K562 (cell line): Measurements from ENCODE around the gene ZBED4. TPM values are rescaled to one million over a fixed set of nuclear protein-coding genes. Genes with fewer than 3 reads are reported as not detected.

Experiments used
- EHMT2 ChIP-seq: fragments of 450-650 bp; IDR thresholded peaks from 2 replicates; pipeline ENCODE4 v1.6.1; 2018; ENCODE audit warnings: antibody characterized with exemption
- ELF1 ChIP-seq: fragments of 200-800 bp; sonication (Bioruptor generic); IDR thresholded peaks from 2 replicates; pipeline ENCODE4 v1.6.1; 2016; ENCODE audit warnings: missing genetic modification characterization, missing compliant biosample characterization
- KAT8 ChIP-seq: fragments of 450-650 bp; IDR thresholded peaks from 2 replicates; pipeline ENCODE4 v1.6.1; 2016; ENCODE audit warnings: low read depth, mild to moderate bottlenecking
- MAFK ChIP-seq: IDR thresholded peaks from 2 replicates; pipeline ENCODE4 v1.6.1; 2011; ENCODE audit warnings: low read length, improper control_type of control experiment
- POLR2A ChIP-seq: fragments of 450-650 bp; conservative IDR thresholded peaks from 2 replicates; pipeline ENCODE4 v1.6.1; 2016
- PPARD ChIP-seq: fragments of 250-450 bp; sonication (Bioruptor Pico); IDR thresholded peaks from 2 replicates; pipeline ENCODE4 v1.8.0; 2022; ENCODE audit warnings: inconsistent platforms, mild to moderate bottlenecking, moderate library complexity
- SOX6 ChIP-seq: fragments of 450-650 bp; IDR thresholded peaks from 2 replicates; pipeline ENCODE4 v1.6.1; 2014; ENCODE audit warnings: mild to moderate bottlenecking
- TARDBP ChIP-seq: fragments of 450-650 bp; IDR thresholded peaks from 2 replicates; pipeline ENCODE4 v1.6.1; 2016
- ZBTB17 ChIP-seq: fragments of 450-650 bp; formaldehyde crosslinking; IDR thresholded peaks from 2 replicates; pipeline ENCODE4 v1.4.0; 2020; ENCODE audit warnings: mild to moderate bottlenecking
- ZNF23 ChIP-seq: fragments of 250-450 bp; sonication (Bioruptor Pico); IDR thresholded peaks from 2 replicates; pipeline ENCODE4 v1.4.0; 2020; ENCODE audit warnings: mild to moderate bottlenecking
- ZNF408 ChIP-seq: fragments of 250-450 bp; sonication (Bioruptor Pico); IDR thresholded peaks from 2 replicates; pipeline ENCODE4 v1.4.0; 2020; ENCODE audit warnings: low read depth, mild to moderate bottlenecking, moderate library complexity
- polyA plus RNA-seq, 8 experiments: library from polyadenylated mRNA; depleted of rRNA in 4 of 8; stranded (reverse) in 5 of 8; unstranded in 3 of 8; fragments of >200 nt; fragmentation: Nextera tagmentation in 2 of 8; fragmentation: Illumina TruSeq in 1 of 8; extraction: Ambion mirVana in 2 of 8; extraction: Trizol in 1 of 8; gene quantifications; 2 replicates each; pipeline versions ENCODE4 v1.2.1 to v1.2.3, GENCODE V29; 2011 to 2014; ENCODE audit warnings: inconsistent platforms in 1 of 8, missing spikeins in 1 of 8
- total RNA-seq, 7 experiments: library from RNA; depleted of rRNA in 6 of 7; stranded (reverse); fragments of >200 nt in 6 of 7; fragmentation: Illumina TruSeq in 2 of 7; extraction: Trizol in 2 of 7; gene quantifications; 2 replicates each; pipeline versions ENCODE4 v1.2.1 to v1.2.3, GENCODE V29; 2011 to 2021; ENCODE audit warnings: low replicate concordance in 1 of 7
- TF ChIP-seq, protein P1 (sequence below): fragments of 450-650 bp; conservative IDR thresholded peaks from 2 replicates; pipeline ENCODE4 v1.6.1; 2016; ENCODE audit warnings: missing genetic modification characterization, low read depth, mild to moderate bottlenecking, missing compliant biosample characterization, moderate library complexity
- TF ChIP-seq, protein P2 (sequence below): fragments of 450-650 bp; IDR thresholded peaks from 2 replicates; pipeline ENCODE4 v1.6.1; 2016; ENCODE audit warnings: missing biosample characterization, missing genetic modification characterization
- TF ChIP-seq, protein P3 (sequence below): fragments of 250-450 bp; sonication (Bioruptor Pico); IDR thresholded peaks from 2 replicates; pipeline ENCODE4 v1.8.0; 2022; ENCODE audit warnings: inconsistent platforms, mild to moderate bottlenecking, moderate library complexity, borderline replicate concordance
- TF ChIP-seq, protein P4 (sequence below): fragments of 450-650 bp; conservative IDR thresholded peaks from 2 replicates; pipeline ENCODE4 v1.6.1; 2016; ENCODE audit warnings: missing genetic modification characterization, low read depth, mild to moderate bottlenecking, control low read depth, missing compliant biosample characterization
- TF ChIP-seq, protein P5 (sequence below): fragments of 450-650 bp; IDR thresholded peaks from 2 replicates; pipeline ENCODE4 v1.6.1; 2017; ENCODE audit warnings: antibody characterized with exemption, mild to moderate bottlenecking
- TF ChIP-seq, protein P6 (sequence below): fragments of 450-650 bp; IDR thresholded peaks from 2 replicates; pipeline ENCODE4 v1.6.1; 2017; ENCODE audit warnings: mild to moderate bottlenecking, moderate library complexity

Gene ZBED4
- total and polyA plus RNA-seq, 9 of the 15 experiments (the other 6 are each of a cell fraction or from before 2014, with no cell fraction given) = 1.5 to 16.8 (median 7.4) TPM

DNA sequence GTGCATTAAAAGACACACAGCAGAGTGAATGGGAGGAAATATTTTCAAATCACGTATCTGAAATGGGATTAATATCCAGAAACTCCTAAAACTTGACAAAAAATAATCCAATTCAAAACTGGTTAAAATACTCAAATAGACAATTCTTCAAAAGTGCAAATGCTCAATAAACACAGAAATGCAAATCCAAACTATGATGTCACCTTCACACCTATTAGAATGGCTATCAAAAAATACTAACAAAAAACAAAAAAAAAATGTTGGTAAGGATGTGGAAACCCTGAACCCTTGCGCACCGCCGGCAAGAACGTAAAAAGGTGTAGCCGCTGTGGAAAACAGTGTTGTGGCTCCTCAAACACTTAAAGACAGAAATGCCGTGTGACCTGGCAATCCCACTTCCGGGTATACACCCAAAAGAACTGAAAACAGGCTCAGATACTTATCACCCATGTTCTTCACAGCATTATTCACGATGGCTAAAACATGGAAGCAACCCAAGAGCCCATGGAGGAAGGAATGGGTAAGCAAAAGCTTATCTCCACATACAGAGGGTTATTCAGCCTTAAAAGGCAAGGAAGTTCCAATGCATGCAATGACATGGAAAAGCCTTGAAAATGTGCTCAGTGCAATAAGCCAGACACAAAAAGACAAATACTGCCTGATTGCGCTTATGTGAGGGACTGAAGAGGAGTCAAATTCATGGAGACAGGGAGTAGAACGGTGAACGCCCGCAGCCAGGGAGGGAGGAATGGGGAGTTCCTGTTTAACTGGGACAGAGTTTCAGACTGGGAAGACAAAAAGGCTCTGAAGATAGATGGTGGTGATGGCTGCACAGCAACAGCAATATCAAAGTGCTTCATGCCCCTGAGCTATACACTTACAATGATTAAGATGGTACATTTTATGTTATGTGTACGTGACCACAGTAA is 45.6 kb upstream of the ZBED4 start (continued):
- TF ChIP-seq, protein P1, sequence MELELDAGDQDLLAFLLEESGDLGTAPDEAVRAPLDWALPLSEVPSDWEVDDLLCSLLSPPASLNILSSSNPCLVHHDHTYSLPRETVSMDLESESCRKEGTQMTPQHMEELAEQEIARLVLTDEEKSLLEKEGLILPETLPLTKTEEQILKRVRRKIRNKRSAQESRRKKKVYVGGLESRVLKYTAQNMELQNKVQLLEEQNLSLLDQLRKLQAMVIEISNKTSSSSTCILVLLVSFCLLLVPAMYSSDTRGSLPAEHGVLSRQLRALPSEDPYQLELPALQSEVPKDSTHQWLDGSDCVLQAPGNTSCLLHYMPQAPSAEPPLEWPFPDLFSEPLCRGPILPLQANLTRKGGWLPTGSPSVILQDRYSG (tag) = 0 out of 2 replicates have a peak, but pooled peaks have one; percentile 32
- TF ChIP-seq KAT8 = no peak
- TF ChIP-seq ZBTB17 (CRISPR knock-in tag) = no peak
- no peak for TF ChIP-seq ZNF408 (CRISPR knock-in tag)
- TF ChIP-seq ZNF23 (CRISPR knock-in tag) = no peak
- peak; percentile 60; the same call in 1 of the 2 replicates for TF ChIP-seq SOX6
- TF ChIP-seq EHMT2 = peak; percentile 90
- TF ChIP-seq, protein P2, sequence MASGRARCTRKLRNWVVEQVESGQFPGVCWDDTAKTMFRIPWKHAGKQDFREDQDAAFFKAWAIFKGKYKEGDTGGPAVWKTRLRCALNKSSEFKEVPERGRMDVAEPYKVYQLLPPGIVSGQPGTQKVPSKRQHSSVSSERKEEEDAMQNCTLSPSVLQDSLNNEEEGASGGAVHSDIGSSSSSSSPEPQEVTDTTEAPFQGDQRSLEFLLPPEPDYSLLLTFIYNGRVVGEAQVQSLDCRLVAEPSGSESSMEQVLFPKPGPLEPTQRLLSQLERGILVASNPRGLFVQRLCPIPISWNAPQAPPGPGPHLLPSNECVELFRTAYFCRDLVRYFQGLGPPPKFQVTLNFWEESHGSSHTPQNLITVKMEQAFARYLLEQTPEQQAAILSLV (tag) = no peak
- peak; percentile 95 for TF ChIP-seq ELF1 (tag)
- TF ChIP-seq TARDBP = no peak
- TF ChIP-seq, protein P3, sequence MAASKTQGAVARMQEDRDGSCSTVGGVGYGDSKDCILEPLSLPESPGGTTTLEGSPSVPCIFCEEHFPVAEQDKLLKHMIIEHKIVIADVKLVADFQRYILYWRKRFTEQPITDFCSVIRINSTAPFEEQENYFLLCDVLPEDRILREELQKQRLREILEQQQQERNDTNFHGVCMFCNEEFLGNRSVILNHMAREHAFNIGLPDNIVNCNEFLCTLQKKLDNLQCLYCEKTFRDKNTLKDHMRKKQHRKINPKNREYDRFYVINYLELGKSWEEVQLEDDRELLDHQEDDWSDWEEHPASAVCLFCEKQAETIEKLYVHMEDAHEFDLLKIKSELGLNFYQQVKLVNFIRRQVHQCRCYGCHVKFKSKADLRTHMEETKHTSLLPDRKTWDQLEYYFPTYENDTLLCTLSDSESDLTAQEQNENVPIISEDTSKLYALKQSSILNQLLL (CRISPR knock-in tag) = no peak
- TF ChIP-seq, protein P4, sequence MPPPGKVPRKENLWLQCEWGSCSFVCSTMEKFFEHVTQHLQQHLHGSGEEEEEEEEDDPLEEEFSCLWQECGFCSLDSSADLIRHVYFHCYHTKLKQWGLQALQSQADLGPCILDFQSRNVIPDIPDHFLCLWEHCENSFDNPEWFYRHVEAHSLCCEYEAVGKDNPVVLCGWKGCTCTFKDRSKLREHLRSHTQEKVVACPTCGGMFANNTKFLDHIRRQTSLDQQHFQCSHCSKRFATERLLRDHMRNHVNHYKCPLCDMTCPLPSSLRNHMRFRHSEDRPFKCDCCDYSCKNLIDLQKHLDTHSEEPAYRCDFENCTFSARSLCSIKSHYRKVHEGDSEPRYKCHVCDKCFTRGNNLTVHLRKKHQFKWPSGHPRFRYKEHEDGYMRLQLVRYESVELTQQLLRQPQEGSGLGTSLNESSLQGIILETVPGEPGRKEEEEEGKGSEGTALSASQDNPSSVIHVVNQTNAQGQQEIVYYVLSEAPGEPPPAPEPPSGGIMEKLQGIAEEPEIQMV = no peak
- TF ChIP-seq, protein P5, sequence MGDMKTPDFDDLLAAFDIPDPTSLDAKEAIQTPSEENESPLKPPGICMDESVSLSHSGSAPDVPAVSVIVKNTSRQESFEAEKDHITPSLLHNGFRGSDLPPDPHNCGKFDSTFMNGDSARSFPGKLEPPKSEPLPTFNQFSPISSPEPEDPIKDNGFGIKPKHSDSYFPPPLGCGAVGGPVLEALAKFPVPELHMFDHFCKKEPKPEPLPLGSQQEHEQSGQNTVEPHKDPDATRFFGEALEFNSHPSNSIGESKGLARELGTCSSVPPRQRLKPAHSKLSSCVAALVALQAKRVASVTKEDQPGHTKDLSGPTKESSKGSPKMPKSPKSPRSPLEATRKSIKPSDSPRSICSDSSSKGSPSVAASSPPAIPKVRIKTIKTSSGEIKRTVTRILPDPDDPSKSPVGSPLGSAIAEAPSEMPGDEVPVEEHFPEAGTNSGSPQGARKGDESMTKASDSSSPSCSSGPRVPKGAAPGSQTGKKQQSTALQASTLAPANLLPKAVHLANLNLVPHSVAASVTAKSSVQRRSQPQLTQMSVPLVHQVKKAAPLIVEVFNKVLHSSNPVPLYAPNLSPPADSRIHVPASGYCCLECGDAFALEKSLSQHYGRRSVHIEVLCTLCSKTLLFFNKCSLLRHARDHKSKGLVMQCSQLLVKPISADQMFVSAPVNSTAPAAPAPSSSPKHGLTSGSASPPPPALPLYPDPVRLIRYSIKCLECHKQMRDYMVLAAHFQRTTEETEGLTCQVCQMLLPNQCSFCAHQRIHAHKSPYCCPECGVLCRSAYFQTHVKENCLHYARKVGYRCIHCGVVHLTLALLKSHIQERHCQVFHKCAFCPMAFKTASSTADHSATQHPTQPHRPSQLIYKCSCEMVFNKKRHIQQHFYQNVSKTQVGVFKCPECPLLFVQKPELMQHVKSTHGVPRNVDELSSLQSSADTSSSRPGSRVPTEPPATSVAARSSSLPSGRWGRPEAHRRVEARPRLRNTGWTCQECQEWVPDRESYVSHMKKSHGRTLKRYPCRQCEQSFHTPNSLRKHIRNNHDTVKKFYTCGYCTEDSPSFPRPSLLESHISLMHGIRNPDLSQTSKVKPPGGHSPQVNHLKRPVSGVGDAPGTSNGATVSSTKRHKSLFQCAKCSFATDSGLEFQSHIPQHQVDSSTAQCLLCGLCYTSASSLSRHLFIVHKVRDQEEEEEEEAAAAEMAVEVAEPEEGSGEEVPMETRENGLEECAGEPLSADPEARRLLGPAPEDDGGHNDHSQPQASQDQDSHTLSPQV = peak; percentile 89
- TF ChIP-seq, protein P6, sequence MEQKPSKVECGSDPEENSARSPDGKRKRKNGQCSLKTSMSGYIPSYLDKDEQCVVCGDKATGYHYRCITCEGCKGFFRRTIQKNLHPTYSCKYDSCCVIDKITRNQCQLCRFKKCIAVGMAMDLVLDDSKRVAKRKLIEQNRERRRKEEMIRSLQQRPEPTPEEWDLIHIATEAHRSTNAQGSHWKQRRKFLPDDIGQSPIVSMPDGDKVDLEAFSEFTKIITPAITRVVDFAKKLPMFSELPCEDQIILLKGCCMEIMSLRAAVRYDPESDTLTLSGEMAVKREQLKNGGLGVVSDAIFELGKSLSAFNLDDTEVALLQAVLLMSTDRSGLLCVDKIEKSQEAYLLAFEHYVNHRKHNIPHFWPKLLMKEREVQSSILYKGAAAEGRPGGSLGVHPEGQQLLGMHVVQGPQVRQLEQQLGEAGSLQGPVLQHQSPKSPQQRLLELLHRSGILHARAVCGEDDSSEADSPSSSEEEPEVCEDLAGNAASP = no peak
- TF ChIP-seq POLR2A = no peak
- no peak for TF ChIP-seq PPARD
- peak; percentile 60 for TF ChIP-seq MAFK
